GM21786 (cell line): ENCODE data around the gene PDE4D.
"Not testable (repeated sequence)": the region's sequence is repeated elsewhere in the genome, so short reads cannot be mapped to it uniquely, and the experiment has no call there.

Experiments used
- ATAC-seq: cut with Tn5 transposase; IDR thresholded peaks from one replicate; pipeline ENCODE4 v1.9.1; 2021; ENCODE audit not compliant: unreplicated experiment

The PDE4D gene

DNA sequence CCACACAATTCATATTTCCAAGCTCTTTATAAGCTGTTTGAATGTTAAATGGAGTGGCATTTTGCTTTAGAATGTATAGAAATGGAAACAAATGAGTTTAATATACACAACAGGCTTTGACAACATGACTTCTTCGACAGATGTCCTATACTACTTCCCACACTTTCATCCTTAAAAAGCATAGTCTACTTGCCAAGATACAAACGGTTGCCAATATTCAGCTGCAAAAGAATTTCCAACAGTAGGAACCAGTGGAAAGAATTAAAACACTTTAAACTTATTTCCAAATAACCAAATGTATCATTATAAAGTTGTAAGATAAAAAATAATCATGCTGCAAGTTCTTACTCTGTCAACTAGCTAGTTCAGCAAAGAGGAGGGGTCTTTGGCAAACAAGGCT is 456.4 kb downstream of the PDE4D start:
- no peak for ATAC-seq

DNA sequence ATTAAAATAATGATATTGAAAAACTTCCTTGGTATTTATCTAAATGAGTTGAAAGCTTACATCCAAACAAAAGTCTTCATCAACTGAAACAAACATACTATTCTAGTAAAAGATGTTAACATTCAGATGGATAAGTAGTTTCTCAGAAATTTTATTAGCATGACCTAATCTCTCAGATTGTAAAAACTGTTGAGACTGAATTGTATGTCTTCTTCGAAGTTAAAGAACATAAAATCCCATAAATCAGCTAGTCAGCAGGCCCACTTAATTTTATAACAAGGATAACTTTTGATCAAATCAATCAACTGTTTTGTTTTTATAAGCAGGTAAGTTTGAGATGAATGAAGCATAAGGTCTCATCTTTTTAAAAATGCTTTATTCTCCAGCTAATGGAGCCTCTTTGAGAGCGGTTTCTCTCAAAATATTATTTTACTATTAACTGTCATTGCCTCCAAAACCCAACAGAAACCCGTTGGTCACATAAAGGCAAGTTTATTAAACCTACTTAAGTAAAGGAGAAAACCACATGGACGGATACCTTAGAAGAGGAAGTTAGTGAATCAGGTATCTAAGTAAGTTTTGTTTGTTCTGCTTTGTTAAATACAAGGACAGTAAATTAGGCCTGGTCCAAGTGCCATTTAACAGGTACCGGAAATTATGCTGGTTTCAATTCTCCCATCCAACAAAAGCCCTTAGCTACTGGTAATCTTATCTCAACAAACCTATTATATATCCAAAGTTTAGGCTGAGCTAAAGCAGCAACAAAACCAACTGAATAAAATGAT is 457.0 kb downstream of the PDE4D start:
- ATAC-seq, result no peak

DNA sequence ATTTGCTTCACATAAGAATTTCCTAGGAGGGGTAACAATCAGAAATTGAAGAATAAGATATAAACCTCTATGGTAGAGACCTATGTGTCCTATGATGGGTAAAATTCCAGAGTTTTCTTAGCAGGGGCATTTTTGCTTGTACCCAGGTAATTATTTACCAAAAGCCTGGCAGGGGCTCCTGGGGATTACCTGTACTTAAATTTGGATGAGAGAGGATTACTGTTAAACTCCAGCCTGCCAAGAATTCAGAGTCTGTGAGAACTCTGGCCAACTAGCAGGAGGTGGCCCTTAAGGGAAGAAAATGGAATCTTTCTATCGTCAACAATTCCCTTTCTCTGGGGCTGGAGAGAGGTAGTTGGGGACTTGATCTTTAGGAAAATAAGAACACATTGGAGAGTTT is 460.4 kb downstream of the PDE4D start:
- no peak for ATAC-seq

DNA sequence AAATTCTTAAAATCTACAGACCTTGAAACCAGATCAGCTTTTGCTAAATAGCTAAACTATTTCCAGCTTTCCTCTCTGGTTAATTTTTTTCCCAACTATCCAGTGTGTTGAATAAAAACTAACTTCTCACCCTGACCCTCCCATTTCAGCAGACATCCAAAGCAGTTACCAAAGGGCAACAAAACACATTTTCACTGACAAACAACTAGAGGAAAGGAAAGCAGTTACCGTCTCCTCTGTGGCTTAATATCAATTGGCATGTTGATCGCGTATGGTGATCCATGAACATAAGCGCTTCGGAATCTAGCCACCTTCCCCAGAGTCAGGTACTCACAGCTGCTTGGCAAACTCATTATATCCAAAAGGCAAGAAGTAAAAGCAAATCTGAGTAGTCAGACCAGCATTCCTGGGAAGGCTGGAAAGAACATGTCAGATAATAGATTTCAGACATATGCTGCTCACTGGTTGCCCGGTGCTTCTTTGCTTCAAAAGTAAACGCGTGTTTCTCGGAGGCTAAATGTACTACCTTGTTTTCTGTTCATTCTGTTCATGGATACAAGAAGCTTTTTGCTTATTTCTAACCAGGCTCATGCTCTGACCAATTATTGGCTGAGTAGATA is 463.4 kb downstream of the PDE4D start:
- no peak for ATAC-seq

DNA sequence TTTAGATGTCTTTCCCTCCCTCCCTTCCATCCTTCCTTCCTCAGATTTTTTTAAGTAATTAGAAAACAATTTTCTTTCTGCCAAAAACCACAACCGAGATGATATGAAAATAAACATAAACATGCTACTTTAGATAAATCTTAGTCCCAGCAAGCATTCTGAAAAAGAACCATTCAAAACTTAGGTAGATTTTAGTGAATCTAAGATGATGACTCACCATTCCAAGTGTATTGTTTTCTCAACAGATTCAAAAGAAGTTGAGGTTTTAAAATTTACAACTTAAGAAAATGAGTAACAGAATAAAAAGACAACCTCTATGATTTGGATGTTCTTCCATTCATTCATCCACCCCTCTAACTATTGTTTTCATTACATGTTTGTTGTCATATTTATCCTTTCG is 465.1 kb downstream of the PDE4D start:
- ATAC-seq, result no peak

DNA sequence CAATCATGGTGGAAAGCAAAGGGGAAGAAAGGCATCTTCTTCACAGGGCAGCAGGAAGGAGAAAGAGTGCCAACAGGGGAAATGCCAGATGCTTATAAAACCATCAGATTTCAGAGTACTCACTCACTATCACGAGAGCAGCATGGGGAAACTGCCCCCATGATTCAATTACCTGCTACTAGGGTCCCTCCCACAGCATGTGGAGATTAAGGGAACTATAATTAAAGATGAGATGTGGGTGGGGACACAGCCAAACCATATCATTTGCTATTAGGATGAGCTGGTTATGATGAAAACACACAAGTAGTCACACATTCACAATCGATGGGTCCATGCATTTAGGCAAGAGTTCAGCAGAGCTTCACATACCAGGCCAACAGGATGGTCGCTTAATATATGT is 469.0 kb downstream of the PDE4D start:
- ATAC-seq, result no peak

DNA sequence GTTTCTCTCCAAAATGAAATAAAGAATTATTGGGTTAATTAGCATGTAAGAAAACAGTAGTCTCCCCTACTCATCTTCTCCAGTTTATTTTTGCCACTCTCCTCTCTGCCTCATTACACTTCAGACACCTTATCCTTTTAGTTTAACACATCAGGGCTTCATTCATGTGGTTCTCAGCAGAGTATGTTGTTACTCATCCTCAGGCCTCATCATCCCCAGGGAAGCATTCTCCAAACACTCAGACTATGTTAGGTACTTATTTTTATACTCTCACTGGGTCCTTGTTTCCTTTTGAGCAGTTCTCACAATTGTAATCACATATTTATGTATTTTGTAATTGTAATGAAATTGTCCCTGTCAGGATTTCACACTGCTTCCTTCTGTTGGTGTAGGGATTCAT is 470.5 kb downstream of the PDE4D start:
- ATAC-seq, result no peak

DNA sequence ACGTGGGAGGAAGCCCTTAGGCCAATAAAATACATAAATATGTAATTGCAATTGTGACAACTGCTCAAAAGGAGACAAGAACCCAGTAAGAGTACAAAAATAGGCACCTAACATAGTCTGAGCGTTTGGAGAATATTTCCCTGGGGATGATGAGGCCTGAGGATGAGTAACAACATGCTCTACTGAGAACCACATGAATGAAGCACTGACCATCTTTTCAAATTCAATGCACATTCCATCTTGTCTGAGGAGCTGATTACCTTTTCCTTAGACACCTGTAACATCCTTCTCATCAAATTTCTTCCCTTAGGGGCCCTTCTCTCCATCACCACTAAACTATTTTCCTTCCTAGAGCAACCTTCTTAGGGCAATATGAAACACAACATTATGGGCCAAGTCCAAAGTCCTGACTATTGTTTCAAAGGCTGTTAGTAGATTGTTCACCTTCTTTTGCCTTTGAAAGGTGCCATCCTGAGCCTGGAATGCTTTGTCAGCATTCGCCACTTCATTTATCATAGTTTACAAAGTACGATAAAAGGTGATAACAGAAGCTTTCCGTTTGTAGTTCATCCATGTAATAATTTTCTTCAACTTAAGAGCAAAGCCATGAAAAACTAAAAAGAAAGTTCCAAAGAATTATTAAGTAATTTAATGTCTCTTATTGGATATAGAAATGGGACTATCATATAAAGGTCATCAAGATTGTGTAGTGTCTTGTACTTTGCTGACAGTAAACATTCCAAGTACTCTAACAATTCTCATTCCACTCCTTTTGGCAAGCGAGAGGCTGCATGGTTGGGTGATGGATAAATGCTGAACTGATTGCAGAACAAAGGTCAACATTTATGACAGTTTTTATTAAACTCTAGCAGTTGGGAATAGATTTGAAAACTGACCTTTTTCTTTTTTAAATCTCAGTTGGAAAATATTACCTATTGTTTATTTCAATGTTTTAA is 471.3 kb downstream of the PDE4D start:
- ATAC-seq, result no peak

DNA sequence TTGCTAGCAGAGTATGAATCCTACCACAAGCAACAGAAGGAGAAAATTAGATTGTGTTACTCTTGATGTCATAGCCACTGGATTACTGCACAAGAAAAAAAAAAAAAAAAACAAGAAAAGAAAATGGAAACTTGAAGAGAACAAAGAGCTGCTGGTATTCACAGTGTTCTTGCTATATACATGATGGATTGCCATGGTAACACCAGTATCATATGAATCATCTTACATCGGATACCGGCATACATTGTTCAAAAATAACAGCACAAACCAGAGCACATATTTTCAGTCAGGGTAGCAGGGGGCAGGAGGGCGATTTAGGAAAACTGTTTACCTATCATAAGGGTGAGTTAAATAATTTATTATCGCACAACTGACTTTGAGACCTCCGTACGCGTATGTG is 472.9 kb downstream of the PDE4D start:
- ATAC-seq, result no peak

DNA sequence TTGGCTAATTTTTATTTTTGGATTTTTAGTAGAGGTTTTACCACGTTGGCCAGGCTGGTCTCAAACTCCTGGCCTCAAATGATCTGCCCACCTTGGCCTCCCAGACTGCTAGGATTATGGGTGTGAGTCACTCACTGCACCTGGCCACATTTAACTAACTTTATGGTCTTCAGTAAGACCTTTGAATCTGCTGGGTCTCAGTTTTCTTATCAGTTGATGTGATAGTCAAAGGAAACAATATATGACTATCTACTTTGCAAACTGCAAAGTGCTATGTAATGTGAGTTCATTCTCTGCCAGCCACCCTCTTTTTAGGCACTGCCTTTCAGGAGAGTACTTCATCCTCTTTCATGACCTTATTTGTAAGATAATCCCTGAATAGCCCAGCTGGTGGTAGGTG is 474.7 kb downstream of the PDE4D start:
- ATAC-seq, result no peak

DNA sequence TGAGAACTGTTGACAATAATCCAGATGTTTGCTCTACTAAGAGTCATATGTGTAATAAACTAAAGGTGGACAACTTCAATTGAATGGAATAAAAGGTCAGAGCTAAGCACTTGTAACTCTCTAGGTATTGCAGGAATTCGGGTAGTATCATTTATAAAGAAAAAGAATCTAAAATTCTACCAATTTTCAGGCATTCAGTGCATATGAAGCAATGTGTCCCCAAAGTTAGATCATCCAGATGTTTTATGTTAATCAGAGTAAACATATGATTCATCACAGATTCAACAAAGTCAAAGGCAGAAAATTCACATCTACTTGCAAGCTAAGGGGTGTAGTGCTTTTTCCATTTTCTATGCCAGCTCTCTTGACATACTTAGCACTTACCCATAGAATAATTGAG is 477.1 kb downstream of the PDE4D start:
- no peak for ATAC-seq

DNA sequence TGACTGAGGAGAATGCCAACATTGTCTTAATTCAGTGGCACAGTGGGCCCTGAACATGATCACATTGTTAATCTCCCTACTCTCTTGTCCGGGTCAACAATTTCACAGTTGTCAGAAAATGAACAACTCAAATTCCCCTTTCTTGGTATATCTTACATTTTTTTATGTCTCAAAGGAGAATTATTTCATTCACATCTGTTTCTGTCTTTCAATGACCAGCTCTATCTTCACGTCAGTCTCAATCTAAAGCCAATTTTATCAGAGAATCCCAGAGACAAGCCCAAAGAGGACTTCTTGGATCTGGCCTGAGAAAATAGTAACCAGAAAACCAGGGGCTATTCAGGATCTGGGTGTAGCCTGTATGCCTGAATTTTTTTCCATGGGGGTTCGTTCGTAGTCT is 477.5 kb downstream of the PDE4D start:
- no peak for ATAC-seq

DNA sequence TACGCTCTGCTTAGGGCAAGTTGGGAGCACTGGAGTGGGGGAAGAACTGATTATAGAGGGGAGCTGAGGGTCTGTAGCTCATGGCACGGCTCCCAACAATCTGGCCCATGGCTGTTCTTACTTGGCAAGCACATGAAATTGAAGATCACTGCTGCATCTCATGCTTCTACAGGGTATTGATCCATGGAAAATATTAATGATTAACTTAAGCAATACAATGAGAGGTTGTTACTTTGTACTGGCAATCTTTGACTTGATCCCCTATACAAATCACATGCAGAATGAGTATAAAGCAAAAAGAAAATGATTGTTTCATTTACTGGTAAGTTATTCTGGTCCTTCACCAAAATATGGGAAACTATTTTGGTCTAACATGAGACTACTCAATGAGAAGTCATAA is 481.1 kb downstream of the PDE4D start:
- ATAC-seq, result no peak

DNA sequence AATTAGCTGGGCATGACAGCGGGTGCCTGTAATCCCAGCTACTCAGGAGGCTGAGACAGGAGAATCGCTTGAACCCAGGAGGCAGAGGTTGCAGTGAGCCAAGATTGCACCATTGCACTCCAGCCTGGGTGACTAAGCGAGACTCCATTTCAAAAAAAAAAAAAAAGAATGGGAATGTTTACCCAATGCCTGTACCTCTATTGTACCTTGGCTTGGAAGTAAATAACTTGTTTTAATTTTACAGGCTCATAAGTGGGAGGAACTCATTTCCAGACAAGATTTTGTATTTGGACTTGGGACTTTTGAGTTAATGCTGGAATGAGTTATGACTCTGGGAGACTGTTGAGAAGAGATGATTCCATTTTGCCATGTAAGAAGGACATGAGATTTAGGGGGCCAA is 484.5 kb downstream of the PDE4D start:
- not testable (repeated sequence) for ATAC-seq

DNA sequence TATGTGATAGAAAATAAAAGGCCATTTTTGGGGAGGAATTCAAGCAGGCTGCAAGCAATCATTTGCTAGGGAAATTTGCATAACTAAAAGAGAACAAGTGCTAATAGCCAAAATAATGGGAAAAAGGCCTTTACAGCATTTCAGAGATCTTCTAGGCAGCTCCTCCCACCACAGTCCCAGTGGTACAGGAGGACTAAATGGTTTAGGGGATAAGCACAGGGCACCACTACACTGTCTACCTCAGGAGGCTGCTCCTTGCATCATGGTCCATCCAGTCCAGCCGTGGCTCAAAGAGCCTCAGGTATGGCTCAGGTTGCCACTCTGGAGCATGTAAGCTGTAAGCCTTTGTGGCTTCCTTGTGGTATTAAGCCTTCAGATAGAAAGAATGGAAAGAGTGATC is 485.6 kb downstream of the PDE4D start:
- no peak for ATAC-seq

DNA sequence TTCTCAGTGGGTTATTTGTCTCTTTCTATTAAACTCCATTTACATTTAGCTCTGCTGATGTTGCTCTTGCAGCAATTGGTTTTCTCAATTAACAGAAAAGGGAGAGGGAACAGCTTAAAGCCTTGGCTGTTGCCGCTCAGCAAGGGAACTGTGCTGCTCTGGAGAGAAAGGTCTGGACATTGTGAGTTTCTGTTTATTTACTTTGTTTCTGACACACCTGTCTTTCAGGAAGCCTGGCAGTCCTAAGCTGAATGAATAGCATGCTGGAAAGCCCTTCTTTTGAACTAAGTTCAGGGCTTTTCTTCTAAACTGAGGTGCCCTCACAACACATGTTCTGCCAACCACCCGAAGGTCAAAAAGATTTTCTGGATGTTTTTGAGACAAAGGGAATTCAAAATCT is 491.9 kb downstream of the PDE4D start:
- ATAC-seq, result no peak

DNA sequence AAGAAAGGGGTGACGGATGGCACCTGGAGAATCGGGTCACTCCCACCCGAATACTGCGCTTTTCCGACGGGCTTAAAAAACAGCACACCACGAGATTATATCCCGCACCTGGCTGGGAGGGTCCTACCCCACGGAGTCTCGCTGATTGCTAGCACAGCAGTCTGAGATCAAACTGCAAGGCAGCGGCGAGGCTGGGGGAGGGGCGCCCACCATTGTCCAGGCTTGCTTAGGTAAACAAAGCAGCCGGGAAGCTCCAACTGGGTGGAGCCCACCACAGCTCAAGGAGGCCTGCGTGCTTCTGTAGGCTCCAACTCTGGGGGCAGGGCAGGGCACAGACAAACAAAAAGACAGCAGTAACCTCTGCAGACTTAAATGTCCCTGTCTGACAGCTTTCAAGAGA is 498.6 kb downstream of the PDE4D start:
- not testable (repeated sequence) for ATAC-seq

DNA sequence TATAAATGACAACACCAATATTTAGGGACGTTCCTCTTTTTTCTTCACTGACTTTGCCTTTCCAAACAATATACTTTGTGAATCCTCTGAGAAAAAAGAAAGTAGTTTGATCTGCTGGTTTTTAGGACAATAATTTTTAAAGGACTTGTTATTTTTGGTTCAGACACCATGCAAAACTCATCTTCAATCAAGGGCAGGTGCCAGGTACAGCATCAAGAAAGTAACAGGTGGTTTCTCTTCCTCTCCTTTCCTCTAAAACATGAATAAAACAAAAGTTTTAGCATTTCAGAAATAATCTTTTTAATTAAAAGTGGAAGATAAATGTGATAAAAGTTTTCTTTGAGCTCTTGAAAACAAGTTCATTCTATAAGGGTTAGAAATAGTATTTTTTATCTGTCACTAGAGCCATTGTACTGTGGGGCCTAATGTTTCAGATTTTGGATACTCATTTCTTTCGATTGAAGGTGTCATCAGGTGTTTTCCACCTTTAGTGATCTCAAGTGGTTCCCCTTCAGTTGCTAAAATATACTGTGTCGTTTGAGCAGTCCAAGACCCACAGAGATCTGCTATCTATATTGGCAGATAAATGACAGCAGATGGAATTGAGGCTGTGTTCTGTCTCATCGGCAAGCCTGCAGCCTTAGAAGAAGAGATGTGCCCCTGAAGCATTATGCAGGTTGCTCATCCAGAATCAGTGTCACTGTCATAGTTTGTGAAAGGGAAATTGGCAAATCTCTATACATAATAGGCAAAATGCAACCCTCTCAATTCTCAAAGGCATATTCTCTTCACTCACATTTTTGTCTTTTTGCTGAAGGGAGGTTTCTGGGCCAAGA is 499.7 kb downstream of the PDE4D start:
- ATAC-seq, result no peak

DNA sequence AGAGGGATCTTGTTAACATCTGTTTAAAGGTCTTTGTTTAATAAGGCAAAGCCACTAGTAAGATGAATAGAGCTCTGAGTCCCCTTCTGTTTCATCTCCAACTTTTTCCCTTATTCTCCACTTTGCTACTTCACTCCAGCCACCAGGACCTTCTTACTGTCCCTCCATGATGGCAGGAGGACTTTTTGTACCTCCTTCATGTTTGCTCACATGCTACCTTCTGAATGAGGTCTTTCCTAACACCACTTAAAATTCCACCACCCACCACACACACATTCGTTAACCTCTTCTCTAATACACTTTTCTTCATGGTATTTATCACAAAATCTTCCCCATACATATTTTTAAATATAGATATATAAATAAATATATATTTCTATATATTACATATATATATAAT is 501.9 kb downstream of the PDE4D start:
- no peak for ATAC-seq

DNA sequence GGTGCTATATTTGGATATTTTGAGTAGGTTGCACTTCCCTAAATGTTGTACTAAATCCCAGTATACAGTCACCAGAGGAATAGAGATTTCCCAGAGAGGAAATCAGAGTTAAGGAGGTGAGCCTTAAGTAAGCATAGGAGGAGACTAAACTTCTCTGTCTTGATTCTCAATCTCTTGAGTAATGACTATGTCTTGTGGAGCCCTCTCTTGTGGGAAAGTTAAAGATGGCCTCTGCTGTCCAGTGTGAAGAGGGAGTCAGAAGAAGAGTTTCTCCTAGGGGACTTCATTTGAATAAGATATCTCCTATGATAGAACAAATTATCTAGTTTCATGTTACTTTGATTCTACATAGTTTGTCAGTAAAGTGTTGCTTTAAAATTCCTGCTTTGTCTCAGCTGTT is 502.5 kb downstream of the PDE4D start:
- no peak for ATAC-seq

DNA sequence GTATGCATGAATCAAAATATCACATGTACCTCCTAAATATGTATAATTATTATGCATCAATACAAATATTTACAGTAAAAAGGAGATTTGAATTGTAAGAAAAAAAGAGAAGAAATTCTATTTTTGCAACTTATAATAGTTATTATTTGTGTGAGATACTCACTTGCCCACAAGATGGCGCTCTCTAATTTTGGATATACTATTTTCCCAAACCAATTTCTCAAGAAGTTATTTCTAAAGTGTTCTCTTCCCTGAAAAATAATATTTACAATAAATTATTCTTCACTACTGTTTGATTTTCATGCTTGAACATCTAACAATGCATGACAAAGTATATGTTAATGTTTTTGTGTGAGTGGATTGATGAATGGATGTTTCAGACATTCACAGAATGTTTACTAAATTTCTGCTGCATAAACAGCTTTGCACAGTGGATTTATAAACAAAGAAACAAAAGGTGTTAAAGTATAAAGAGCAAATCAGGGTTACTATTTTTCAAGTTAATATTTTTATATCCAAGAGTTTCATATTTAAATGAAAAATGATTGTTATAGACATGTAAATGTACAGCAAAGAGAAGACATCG is 503.4 kb downstream of the PDE4D start:
- no peak for ATAC-seq
